PC-3 (cell line): ENCODE results near the gene RASGRP3.

Source experiments
- EZH2 ChIP-seq: fragments of 300-600 bp; sonication (generic); IDR thresholded peaks from one replicate; pipeline ENCODE4 v1.6.1; 2017; ENCODE audit warnings: antibody characterized with exemption, mild to moderate bottlenecking, low read length; ENCODE audit not compliant: unreplicated experiment
- EZH2phosphoT487 ChIP-seq: fragments of 300-600 bp; sonication (generic); IDR thresholded peaks from 2 replicates; pipeline ENCODE4 v1.6.1; 2018; ENCODE audit warnings: mild to moderate bottlenecking, antibody characterized with exemption, low read length, borderline replicate concordance
- TF ChIP-seq, protein P1 (sequence below): fragments of 300-600 bp; sonication (generic); conservative IDR thresholded peaks from 2 replicates; pipeline ENCODE4 v1.5.1; 2017; ENCODE audit warnings: antibody characterized with exemption, low read depth, mild to moderate bottlenecking, low read length

GRCh38 chr2:33505966-33506365 is 29.5 kb downstream of the RASGRP3 start:
- TF ChIP-seq EZH2 (no peak), EZH2phosphoT487 (no peak)
- TF ChIP-seq, protein P1, sequence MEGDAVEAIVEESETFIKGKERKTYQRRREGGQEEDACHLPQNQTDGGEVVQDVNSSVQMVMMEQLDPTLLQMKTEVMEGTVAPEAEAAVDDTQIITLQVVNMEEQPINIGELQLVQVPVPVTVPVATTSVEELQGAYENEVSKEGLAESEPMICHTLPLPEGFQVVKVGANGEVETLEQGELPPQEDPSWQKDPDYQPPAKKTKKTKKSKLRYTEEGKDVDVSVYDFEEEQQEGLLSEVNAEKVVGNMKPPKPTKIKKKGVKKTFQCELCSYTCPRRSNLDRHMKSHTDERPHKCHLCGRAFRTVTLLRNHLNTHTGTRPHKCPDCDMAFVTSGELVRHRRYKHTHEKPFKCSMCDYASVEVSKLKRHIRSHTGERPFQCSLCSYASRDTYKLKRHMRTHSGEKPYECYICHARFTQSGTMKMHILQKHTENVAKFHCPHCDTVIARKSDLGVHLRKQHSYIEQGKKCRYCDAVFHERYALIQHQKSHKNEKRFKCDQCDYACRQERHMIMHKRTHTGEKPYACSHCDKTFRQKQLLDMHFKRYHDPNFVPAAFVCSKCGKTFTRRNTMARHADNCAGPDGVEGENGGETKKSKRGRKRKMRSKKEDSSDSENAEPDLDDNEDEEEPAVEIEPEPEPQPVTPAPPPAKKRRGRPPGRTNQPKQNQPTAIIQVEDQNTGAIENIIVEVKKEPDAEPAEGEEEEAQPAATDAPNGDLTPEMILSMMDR = no peak
